GM21367 (cell line): Measurements from ENCODE around the gene THYN1.
"Not testable (repeated sequence)": the region's sequence is repeated elsewhere in the genome, so short reads cannot be mapped to it uniquely, and the experiment has no call there.

Experiments
- ATAC-seq: cut with Tn5 transposase; IDR thresholded peaks from one replicate; pipeline ENCODE4 v1.9.1; 2021; ENCODE audit not compliant: unreplicated experiment

Gene THYN1

DNA sequence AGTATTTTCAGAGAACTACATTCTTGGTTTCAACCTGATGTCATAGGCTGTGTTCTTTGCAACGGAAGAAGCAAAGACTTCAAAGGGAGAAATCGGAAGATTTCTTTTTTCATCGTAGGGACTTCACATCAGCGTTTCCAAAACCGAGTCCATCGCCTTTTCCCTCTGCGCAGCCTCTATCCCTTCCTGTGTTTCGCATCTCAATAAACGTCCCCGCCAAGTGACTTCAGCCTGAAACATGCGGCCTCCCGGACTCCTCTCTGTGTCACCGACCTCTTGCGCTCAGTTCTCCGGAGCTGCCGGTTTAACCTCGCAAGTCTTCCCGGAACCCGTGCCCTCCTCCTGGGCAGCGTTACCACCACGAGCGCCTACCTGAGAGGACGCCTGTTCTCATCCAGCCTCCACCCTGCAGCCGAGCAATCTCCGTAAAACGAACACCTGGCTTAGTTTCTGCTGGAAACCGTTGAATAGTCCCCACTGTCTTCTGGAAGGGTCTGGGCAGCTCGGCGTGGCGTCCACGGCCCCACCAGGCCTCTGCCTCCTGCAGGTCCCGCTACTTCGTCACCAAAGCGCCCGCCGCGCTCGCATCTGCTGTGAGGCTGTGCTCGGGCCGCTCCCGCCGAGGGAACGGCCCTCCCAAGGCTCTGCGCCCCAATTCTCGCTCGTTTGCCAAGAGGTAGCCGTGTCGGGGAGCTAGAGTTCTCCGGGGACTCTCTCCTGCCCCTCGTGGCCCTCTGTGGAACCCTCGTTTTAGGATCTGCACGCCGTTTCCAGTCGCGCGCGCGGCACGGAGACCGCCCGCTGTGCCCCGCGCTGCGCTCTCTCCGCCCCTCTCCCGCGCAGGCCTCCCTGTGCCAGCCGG, 22.6 kb upstream of the THYN1 start, which contains the start of gene GLB1L3:
TSS of gene GLB1L3 (plus strand) at position 846 of the 862 bp plus-strand sequence. CDS start 362 bp downstream, outside the sequence.
- peak; percentile 78 for ATAC-seq

GRCh38 chr11:134275188-134275533, 22.0 kb upstream of the THYN1 start:
- no peak for ATAC-seq

DNA sequence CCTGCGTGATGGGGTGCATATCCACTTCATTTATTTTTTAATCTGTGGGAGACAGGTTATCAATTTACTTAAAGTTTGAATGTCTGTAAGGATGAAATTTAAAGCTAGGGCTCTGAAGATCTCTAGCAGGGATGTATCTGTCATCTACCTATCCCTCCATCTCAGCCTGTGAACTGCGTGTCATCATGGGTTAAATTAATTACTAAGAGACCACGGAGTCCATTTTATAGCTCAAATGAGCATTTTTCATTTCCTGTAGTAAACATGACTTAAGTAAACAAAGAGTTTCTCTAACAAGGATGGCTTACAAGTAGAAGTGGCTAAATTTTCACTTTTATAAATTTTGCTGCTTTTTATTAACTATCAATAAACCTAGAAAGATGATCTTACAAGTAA, 20.2 kb upstream of the THYN1 start:
- ATAC-seq, result no peak

- ATAC-seq, result no peak
Observed at GRCh38 chr11:134272381-134273316, 19.5 kb upstream of the THYN1 start.

GRCh38 chr11:134271978-134272377, 18.8 kb upstream of the THYN1 start:
- ATAC-seq, result no peak

GRCh38 chr11:134270250-134270714, 17.1 kb upstream of the THYN1 start:
- ATAC-seq, result no peak

DNA sequence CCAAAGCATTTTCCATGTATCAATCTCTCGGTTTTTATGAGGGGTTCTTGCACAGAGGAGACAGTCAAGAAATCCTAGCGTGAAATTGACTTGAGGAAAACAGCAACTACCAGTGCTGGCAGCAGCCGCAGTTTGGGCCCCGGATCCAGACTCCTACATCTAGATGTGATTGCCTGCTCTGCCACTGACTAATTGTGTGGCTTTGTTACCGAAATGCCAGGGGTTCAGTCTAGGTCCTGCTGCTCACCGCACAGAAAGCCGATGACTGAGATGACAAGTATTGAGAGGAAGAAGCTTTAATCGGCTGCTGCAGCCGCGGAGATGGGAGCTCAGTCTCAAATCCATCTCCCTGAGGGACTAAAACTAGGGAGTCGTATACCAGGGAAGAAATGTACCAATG, 14.8 kb upstream of the THYN1 start:
- no peak for ATAC-seq

- no peak for ATAC-seq
Observed at GRCh38 chr11:134267461-134267860, 14.3 kb upstream of the THYN1 start.

GRCh38 chr11:134266841-134267251, 13.7 kb upstream of the THYN1 start:
- ATAC-seq, result no peak

- ATAC-seq, result no peak
Observed at GRCh38 chr11:134266440-134266839, 13.3 kb upstream of the THYN1 start.

GRCh38 chr11:134264966-134265764, 12.0 kb upstream of the THYN1 start:
- ATAC-seq, result no peak

DNA sequence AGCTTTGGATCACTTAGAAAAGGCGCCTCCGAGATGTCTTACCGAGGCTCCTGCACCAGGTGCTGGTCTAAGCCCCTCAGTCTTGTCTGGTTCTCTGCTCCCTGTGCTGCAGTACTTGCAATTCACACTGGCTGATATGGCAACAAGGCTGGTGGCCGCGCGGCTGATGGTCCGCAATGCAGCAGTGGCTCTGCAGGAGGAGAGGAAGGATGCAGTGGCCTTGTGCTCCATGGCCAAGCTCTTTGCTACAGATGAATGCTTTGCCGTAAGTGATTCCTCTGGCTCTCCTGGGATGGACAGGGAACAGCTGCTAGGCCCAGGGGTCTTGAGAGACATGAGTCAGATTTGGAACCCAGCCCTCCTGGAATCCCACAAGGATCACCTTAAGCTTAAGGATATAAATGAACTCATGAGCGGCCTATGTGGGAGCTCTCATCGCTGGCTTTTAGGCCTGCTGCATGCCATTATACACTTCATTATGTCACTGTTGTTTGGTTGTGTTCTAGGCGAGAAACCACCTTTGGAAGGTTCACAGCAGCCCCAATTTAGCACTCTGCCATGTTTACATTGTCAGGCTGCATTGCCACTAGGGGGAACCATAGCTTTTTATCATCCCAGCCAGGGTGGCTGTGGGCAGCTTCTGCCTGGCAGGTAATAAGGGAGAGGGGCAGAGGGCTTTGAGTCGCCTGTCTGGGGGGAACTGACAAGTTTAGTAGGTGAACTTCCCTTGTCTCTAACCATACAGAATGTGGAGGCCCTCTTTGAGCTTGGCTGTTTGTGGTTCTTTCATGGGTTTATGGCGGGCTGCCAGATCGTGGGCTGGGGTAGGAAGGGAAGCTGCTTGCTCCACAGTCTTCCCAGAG, 8.7 kb upstream of the THYN1 start:
- no peak for ATAC-seq

DNA sequence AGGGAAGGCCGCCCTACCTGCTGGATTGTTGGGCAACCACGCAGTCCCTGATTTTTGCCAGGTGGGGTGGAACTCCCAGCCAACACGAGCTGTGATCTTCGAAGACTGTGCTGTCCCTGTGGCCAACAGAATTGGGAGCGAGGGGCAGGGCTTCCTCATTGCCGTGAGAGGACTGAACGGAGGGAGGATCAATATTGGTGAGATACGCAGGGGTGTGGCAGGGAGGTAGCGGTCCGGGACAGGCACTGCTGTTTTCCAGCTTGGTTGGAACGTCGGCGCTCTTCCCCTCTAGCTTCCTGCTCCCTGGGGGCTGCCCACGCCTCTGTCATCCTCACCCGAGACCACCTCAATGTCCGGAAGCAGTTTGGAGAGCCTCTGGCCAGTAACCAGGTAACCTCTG, 7.8 kb upstream of the THYN1 start:
- ATAC-seq, result no peak

- no peak for ATAC-seq
Observed at GRCh38 chr11:134260503-134260902, 7.4 kb upstream of the THYN1 start.

DNA sequence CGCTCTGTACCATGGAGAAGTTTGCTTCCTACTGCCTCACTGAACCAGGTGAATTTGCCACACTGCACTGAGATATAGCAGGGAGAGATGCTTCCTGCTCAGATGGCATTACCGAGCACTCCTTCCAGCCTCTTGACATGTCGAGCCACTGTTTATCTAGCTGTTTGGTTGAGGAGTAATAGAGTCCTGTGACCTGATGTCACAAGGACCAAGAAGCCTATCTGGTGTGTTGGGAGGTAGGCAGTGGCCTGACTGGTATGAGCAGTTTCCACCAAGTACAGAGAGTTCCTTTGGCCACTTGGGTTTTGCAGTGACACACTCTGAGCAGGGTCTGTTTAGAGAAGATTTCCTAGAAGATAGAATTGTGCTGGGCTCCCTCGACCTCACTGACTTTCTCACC, 5.4 kb upstream of the THYN1 start:
- ATAC-seq, result no peak

- no peak for ATAC-seq
Observed at GRCh38 chr11:134257101-134257500, 3.9 kb upstream of the THYN1 start.

DNA sequence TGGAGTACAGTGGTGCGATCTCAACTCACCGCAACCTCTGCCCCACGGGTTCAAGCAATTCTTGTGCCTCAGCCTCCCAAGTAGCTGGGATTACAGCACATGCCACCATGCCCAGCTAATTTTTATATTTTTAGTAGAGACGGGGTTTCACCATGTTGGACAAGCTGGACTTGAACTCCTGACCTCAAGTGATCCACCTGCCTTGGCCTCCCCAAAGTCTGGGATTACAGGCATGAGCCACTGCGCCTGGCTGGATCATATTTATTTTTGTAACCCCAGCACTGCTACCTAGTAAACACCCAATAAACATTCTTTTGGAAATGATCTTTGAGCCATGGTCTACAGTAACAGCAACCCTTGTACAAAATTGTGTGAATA, 2.0 kb upstream of the THYN1 start:
- not testable (repeated sequence) for ATAC-seq

DNA sequence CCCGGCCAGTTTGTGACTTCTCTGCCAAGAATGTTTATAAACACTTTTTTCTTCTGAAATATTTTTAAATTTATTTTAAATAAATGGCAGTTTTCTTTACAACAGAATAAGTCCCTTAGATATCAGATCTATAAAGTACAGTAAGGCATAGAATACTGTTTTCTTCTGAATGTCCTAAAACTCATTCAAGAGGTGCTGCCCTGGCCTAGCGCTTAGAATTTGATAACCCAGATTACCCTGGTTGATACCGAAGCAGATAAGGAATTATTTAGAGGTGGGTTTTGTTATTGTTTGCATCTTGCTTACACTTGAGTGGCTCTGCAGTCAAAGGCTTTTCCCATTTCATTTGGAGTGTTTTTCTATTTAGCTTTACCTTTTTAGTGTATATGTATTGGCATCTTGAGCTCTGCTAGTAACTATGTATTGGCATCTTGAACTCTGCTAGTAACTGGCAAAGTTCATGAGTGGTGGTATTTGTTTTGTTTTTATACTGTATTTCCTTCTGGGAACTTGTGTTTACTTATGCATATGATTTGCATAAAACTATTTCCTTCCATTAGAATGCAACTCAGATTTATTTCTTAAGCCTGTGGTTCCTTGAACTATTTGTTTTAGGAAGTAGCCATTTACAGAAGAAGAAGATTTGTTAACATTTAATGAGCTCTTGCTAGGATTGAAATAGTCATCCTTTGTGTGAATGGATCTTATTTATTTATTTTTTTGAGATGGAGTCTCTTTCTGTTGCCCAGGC, 1.5 kb upstream of the THYN1 start:
- no peak for ATAC-seq
